A549 treated with CORT108297 at 1 μM for 4 hours (cell line): Measurements from ENCODE around the gene NELL1. TPM values are rescaled to one million over a fixed set of nuclear protein-coding genes. Genes with fewer than 3 reads are reported as not detected.

Experiments
- total RNA-seq: library from RNA; stranded (reverse); fragments of 200-300 nt; extraction: Qiagen RNA extraction; gene quantifications from 5 replicates; pipeline ENCODE4 v1.2.3, GENCODE V29; 2022

NELL1 gene
- total RNA-seq, result not detected in 5 replicates

GRCh38 chr11:20668844-20669819 lies at the start of gene NELL1:
Gene NELL1, plus strand, starts transcription at chr11:20669586.

Other genes starting within 250 kb of the NELL1 start
- not detected in 5 replicates for gene SLC6A5, start 70.0 kb upstream of the NELL1 start, total RNA-seq